HG02678 (cell line): ENCODE measurements around the gene ZNF277.

Source experiments
- ATAC-seq: cut with Tn5 transposase; IDR thresholded peaks from one replicate; pipeline ENCODE4 v1.9.1; 2021; ENCODE audit warnings: mild to moderate bottlenecking, moderate library complexity; ENCODE audit not compliant: unreplicated experiment

The ZNF277 gene, protein sequence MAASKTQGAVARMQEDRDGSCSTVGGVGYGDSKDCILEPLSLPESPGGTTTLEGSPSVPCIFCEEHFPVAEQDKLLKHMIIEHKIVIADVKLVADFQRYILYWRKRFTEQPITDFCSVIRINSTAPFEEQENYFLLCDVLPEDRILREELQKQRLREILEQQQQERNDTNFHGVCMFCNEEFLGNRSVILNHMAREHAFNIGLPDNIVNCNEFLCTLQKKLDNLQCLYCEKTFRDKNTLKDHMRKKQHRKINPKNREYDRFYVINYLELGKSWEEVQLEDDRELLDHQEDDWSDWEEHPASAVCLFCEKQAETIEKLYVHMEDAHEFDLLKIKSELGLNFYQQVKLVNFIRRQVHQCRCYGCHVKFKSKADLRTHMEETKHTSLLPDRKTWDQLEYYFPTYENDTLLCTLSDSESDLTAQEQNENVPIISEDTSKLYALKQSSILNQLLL

DNA sequence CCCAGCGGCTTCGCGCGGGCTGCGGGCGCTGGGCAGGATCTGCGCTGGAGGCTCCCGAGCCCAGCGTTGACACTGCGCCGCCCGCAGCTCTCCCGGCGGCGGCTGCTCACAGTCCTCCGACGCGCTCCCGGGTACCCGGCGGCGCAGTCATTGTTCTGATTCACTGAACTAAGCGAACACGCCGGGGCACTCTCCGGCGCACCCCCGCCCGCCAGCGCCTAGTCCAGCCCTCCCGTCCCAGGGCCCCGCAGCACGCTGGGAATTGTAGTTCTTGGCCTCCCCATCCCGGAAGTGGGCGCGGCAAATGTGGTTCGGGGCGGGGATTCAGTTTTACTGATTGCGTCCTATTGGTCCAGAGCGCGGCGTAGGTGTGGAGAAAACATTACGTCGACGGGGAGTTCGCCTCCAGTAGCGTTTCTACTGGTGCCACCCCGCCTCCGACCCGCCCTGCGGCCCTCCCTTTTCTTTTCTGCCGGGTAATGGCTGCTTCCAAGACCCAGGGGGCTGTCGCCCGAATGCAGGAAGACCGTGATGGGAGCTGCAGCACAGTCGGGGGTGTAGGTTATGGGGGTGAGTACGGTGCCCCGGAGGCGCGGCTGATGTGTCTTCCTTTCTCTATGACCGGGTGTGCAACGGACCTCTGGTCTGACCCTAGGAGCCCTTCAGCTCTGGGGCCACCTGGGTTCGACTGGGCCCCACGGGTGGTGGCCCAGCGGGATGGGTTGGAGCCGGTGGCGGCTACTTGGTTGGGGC lies at the start of gene ZNF277, which contains the start of gene DOCK4:
Gene ZNF277, plus strand, starts transcription at position 458 of the 753 bp plus-strand sequence. Its CDS starts 22 bp downstream, at position 480.
Gene DOCK4, minus strand, starts transcription at position 162 of the 753 bp plus-strand sequence. CDS start 261 bp downstream, outside the sequence.
- ATAC-seq: peak; percentile 95

DNA sequence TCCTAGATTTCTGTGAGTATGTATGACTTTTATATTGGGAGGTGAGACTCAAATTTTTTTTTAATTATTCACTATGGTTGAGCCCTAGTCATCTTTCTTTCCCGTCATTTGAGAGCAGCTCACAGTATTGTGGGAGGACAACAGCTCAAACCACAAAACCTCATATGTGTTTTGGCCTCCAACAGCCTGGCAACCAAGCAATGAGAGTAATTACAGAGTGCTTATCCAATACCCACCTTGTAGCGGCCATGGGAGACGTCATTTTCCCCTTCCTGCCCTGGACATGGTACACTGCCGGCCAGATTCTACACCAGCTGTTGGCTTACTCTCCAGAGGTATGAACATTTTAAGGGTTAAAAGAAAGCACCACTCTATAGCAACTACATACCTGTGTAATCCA lies 49.4 kb upstream of the ZNF277 start:
- ATAC-seq: no peak

DNA sequence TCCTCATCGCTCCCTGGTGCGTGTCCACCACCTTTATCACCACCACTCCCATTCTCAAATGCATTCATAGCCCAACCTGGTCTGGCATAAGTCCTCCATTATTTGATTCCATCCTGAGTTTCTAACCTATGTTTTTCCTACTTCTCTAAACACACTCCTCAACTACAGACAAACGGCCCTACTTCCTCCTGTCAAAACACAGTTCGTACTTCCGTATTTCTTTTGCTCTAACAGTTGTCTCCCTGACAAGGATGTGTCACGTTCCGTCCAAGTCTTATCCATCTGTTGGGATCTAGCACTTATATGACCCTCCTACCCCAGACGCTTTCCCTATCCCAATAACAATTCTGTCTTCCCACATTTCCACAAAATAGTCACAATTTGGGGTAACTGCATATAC lies 47.1 kb upstream of the ZNF277 start:
- ATAC-seq: no peak

DNA sequence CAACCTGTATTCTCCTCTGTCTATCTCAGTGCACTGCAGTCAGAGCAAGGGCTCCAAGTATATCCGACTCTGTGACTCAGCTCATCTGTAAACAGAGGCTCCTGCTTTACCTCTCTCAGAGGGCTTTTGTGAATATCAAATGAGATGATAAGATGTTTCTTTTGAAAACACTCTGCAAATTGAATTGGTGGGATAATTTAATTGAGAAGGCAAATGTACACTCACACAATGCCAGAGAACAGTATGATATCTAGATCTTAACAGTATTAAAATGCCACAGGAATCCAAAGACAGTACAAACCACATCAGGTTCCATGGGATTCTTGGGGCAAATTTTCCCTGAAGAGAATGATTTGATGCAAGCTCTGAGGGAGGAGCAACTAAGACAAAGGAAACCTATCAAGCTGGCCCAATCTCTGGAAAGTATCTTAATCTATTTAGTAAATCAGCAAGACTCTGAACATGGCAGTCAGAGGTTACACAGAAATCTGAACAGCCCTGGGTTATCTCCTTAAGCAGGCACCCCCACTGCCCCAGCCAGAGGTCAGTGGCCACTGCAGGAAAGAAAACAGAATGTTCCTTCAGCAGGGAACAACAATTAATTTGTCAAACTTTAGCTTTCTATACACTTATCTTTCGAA lies 46.2 kb upstream of the ZNF277 start:
- no peak for ATAC-seq

DNA sequence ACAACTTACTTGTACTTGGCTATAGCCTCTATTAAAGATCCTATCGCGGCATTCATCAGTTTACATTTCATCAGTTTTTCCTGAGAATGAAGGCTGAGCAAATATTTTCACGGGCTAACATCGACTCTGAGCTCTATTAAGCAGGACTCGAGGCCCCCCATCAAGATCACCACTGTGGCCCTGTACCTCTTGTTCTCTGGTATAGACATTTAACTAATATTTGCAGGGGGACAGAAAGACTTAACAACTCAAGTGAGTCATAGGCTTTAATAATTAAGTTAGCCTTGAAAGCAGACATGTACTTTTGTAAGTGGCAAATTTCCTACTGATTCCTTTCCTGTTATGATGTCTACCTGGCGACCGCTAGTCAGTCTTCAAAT lies 45.7 kb upstream of the ZNF277 start:
- ATAC-seq: no peak

DNA sequence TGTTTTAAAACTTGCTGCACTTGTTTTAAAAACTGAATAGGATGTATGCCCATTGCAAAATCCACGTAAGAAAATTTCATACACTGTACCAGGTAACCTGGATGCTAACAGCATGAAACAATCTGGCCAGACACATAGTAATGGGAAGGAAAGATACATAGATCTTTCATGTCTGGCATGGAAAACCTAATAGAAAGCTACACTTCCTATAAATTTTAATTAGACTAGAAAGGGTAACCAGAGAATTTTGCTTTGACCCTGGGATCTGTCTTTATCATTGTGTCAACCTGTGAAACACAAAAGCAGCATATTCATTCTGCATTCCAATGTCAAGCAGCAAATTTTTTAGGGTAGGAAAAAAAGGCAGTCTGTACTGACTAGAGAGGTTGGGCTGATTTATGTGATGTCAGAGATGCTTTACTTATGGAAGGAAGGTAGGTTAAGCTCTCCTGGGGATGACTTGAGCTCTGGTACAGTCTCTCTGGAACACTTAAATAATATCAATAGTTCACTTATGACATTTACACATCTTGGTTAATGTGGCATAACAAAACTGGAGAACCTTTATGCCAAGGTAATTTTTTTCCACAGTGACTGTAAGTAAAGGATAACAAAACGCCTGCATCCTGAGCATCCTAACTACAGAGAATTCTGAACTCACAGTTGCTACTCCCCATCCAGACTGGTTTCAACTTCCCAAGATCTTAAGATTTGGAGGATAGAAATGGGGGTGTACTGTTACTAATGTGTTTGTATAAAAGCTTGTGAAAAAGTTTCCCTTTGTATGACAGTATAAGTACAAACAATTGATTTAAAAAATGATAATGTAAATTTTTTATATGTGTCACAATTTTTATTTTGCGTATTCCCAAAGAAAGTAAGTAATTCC lies 45.0 kb upstream of the ZNF277 start:
- no peak for ATAC-seq

DNA sequence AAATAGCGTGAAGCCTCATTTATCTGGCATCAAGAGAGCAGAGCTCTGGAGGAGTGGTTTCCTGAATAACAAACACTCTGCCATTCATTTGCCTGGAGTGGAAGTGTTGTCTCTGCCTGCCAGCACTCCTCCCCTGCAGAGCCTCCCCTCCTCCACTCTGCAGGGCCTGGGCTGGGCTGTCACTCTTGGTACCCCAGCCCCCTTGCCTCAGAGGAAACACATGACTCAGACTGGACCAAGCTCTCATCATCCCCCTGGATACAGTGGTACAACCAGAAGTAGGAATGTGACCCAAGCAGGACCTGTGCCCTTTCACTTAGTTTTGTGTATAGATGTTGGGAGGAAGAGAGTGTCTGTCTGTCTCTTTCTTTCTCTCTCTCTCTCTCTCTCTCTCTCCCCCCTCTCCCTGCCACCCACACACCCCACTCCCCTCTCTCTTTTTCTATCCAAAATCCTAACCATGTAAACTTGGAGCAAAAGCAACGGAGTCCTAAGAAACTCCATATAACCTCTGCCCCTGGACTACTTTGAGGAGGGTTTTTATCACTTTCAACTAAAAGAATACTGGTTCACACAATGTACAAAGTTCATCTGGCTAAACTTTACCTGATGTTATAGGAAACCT lies 44.2 kb upstream of the ZNF277 start:
- no peak for ATAC-seq

DNA sequence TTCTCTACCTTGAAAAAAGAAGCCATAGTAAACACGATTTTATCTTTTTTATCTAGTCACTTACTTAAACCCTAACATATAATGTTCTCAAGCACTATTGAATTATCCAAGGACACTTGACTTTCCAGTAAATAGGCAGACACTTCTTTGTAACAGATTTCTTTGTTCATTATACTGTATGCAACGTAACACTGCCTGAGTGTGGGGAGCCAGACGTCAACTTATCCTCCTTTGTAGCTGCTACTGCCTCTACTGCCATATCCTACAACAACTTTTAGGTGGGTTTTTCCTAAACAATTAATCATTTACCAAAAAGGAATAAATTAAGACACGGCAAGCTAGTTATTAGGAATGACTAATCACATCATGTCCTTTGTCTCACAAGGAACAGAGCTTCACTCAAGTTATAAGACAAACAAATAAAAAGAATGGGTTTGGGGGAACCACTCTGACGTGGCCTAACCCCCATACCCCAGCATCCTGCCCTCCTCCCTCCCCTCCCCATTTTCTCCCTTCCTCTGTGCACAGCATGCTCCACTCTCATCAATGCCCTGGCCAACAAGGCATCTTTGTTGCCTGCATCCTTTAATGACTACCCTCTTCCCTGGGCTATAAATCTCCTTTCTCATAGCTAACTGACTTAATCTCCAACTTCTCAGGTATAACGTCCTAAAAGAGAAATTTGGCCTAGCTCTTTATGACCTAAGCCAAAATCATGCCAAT lies 43.5 kb upstream of the ZNF277 start:
- ATAC-seq: no peak

DNA sequence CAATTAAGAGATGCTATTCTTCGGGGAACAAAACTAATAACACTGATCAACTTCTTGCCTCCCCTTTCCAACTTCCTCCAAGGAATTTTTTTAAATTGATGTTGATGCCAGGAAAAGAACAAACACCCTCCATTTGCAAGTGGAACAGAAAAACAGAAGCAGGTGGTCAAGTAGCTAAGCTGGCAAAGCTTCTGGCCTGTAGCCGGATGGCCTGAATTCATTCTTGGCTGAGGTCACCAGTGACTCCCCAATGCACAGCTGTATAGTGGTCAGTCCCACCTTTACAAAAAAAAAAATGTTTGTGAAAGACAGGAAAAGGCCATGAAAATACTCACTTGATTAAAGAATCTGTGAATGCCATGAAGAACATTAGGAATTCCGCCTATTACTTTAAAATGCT lies 39.3 kb upstream of the ZNF277 start:
- no peak for ATAC-seq

DNA sequence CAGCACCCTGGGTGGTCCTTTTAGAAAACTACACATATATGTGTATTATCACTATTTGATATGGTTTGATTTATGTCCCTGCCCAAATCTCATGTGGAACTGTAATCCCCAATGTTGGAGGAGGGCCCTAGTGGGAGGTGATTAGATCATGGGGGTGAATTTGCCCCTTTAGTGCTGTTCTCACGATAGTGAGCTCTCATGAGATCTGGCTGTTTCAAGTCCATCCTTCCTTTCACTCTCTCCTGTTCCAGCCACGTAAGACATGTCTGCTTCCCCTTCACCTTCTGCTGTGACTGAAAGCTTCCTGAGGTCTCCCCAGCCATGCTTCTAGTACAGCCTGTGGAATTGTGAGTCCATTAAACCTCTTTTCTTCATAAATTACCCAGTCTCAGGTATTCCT lies 37.6 kb upstream of the ZNF277 start:
- ATAC-seq: no peak

DNA sequence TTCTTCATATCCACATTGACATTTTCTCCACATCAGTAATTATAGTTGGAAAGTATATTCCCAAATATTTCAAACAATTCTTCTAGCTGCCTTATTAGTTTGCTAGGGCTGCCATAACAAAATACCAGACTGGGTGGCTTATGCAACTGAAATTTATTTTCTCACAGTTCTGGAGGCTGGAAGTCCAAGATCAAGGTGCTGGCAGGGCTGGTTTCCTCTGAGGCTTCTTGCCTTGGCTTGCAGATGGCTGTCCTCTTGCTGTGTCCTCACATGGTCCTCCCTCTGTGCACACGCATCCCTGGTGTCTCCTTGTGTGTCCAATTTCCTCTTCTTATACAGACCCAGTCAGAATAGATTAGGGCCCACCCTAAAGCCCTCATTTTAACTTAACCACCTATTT lies 34.8 kb upstream of the ZNF277 start:
- ATAC-seq: no peak

DNA sequence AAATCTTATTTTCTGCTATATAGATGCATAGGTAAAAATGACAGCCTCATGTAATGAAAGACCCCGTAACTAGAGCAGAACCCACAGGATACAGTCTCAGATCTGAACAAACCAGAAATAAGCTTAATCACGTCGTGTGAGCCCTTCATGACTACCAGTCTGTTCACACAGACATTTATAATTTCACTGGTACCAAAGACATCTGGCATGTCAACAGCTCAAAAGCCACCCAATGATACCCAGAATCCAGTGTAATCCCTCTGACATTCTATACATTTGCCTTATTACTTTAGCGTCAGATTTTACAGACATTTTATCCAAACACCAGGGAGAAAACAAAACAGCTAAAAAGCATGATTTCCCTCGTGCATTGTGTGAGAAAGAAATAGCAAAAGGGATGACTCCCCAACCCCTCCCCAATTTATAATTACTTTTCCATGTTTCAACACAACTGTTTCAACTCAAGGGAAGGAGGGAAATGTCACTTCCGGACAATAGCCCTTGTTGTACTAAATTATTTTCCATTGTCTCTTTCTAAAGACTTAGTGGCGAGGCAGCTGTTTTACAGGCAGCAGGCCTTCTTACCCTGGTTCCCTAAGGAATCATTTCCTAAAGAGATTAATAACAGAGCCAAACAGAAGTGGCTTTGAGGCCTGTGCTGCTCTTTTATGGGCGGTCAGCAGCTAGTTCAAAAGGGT lies 33.5 kb upstream of the ZNF277 start:
- no peak for ATAC-seq

DNA sequence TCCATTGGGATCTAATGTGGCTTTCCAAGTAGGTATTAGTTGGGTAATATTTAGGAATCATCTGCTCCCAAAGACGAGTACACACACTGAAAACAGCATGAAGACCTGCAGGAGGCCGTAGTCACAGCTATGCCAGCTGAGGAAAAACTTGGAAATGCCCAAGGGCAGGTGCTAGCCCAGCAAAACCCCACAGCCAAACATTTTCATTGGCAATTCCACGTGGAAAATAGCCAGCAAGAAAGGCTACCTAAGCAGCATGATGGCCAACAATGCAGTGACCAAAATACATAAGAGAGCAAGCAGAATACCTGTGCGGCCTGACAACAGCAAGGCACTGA lies 33.0 kb upstream of the ZNF277 start:
- no peak for ATAC-seq

DNA sequence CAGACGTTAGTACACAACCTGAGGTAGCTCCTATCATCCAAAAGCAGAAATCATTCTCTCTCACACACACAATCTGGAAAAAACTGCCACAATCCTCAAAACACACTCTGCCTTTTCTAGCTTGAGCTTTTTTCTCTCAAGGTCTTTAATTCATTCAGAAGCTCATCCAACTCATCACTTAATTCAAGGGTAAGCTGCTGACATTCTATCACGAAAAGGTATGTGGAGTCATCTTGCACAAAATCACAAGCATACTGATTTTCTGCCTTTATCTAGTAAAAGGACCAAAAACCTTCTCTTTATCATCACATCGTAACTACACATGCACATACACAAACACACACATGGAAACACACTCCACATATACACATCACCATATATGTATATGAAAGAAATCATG lies 32.3 kb upstream of the ZNF277 start:
- ATAC-seq: no peak

DNA sequence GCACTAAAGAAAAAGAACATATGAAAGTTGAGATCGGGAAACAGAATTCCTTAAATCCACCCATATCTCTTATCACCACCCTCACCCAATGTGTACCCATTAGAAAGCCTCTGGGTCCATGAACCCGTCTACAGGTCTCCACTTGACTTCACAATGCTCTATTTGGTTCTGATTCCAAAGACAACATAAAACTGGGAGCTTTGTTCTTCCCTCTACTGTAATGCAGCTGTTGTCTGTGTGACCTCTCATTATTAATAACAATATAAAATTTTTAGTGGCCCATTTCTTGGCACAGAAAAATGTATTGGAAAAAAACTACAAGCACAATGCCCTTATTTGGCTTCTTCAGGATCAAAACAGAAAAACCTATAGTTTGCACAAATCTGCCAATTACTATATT lies 30.3 kb upstream of the ZNF277 start:
- ATAC-seq: no peak

DNA sequence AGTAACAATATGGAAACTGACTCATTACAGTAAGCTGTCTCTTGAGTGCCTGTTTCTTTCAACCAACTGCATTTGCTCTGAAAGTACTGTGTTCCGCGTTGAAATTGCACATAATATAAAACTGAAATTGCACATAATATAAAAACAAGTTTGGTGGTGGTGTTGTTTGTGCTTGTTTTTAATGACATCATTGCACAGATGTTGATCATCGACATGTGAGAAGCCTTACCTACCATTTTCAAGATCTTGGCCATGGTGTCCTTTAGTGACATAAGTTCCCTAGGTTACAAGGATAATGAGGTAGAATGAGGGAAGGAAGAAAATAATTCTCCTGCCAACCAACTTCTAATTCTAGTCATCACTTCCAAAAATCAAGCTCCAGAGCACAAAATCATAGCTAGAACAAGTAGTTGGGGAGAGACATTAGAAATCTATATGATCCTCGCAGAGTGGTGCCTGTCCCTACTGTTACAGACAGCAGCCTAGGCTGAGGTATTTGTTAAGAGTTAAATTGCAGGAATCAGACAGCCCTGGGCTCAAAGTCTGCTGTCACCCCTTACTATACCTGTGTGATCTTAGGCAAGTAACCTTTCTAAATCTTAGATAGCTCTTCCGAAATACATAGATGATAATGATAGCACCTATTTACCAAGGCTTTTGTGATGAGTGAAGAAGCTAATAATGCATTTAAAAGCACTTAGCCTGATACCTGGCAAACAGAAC lies 29.6 kb upstream of the ZNF277 start:
- no peak for ATAC-seq

DNA sequence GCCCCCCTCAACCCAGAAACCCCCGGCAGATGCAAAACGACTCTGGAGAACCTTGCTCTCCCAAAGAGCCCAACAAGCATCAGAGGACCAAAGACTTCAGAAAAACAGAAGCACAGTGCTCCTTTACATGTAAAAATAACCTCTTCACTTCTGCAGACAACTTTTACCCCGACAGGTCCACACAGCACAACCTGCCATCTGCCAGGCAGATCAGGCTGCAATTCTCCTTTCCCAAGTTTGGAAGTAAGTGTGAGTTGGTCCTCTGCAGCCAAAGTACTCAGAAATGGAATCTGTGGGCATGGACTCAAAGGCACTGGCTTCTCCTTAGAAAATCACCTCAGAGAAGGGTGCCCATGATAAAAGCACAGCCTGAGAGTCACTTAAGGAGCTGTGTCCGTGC lies 26.3 kb upstream of the ZNF277 start:
- no peak for ATAC-seq

DNA sequence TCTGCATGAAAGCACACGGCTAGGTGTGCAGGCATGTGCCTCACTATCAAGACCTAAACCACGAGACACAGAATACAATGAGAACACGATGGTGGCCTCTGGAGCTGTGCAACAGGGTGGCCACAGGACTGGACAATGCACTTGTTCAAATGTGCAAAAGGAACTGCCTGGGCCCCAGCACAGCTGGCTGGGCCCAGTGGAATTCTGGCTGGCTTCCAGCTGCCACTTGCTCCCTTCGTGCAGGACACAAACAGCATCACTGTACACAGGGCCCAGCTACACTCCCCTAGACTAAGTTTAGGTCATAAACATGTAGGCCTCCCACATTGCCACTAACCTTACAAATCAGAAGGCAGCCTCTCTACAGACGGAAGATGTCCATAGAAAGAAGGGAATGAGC lies 23.7 kb upstream of the ZNF277 start:
- no peak for ATAC-seq
